K562 (cell line): Measurements from ENCODE around the gene HORMAD1. TPM values are rescaled to one million over a fixed set of nuclear protein-coding genes. Genes with fewer than 3 reads are reported as not detected.

Experiments used
- ATAC-seq: fragments of 200-7000 bp; cut with Tn5 transposase; 3 replicates; pipeline ENCODE4 v1.9.1; 2020; ENCODE audit warnings: moderate library complexity
- BruUV-seq: library from RNA; stranded (reverse); fragments of 400-500 nt; replicated peaks from 2 replicates; lab custom pipeline; 2021; lab: Mats Ljungman, UMichigan
- CTCF ChIA-PET: fragments of 300-600 bp; formaldehyde crosslinking; extraction: SDS; loops from one replicate; lab custom pipeline; 2021; ENCODE audit warnings: low intra/inter-chr PET ratio; lab: Yijun Ruan, JAX
- POLR2A ChIA-PET: fragments of 300-600, 350-650 bp; sonication (Branson Sonifier 250); formaldehyde crosslinking; extraction: SDS; loops from one replicate; lab custom pipeline; 2021; ENCODE audit warnings: antibody characterized with exemption, inconsistent platforms; lab: Yijun Ruan, JAX
- DNase-seq, 4 experiments: peaks; one replicate each; pipeline versions ENCODE4 v3.0.0 to v3.0.0-alpha.2; 2011 to 2018; ENCODE audit warnings: low spot score in 3 of 4, mixed read lengths in 3 of 4; ENCODE audit errors: extremely low read depth in 1 of 4
- FAIRE-seq: peaks from 2 replicates; lab custom pipeline; 2011; peaks lifted over from hg19 to GRCh38; lab: Jason Lieb, UNC
- H2AFZ ChIP-seq: 2 replicates; pipeline ENCODE4 v1.6.0; 2011; ENCODE audit warnings: low read depth, low read length, control low read depth, inconsistent platforms
- H3K27ac ChIP-seq: fragments of 200-600 bp; 3 replicates; pipeline ENCODE4 v1.8.0; 2011; ENCODE audit warnings: low read depth, mild to moderate bottlenecking, control low read depth, inconsistent platforms, low read length, moderate library complexity, mixed read lengths; ENCODE audit errors: extremely low read depth
- H3K27me3 ChIP-seq, 2 experiments: fragments of 300-600 bp in 1 of 2; 2 replicates in 1 of 2; 3 replicates in 1 of 2; pipeline versions ENCODE4 v1.6.0 to v1.8.0; 2011; ENCODE audit warnings: inconsistent platforms in 2 of 2, low read length in 2 of 2, mild to moderate bottlenecking in 1 of 2, mixed read lengths in 1 of 2, moderate library complexity in 1 of 2; ENCODE audit not compliant: control insufficient read depth in 2 of 2, insufficient read depth in 2 of 2
- H3K36me3 ChIP-seq: fragments of 300-600 bp; 3 replicates; pipeline ENCODE4 v1.8.0; 2011; ENCODE audit warnings: mild to moderate bottlenecking, low read length, inconsistent platforms; ENCODE audit not compliant: control insufficient read depth, insufficient read depth
- H3K4me1 ChIP-seq, 2 experiments: fragments of 200-600 bp in 1 of 2; replicated peaks in 1 of 2; 2 replicates in 1 of 2; 3 replicates in 1 of 2; pipeline versions ENCODE4 v1.5.1 to v1.8.0; 2011; ENCODE audit warnings: inconsistent platforms in 2 of 2, low read length in 2 of 2, mild to moderate bottlenecking in 1 of 2, mixed read lengths in 1 of 2, moderate library complexity in 1 of 2; ENCODE audit not compliant: control insufficient read depth in 2 of 2, insufficient read depth in 2 of 2
- H3K4me2 ChIP-seq: 2 replicates; pipeline ENCODE4 v1.6.1; 2011; ENCODE audit warnings: low read length, control low read depth, inconsistent platforms, mixed read lengths; ENCODE audit not compliant: insufficient read depth
- H3K4me3 ChIP-seq: fragments of 200-600 bp; sonication (generic), shearing (Covaris generic); 2 replicates; pipeline ENCODE4 v1.5.1; 2016; ENCODE audit warnings: control low read depth, inconsistent platforms
- H3K79me2 ChIP-seq: fragments of 200-600 bp; 3 replicates; pipeline ENCODE4 v1.8.0; 2011; ENCODE audit warnings: low read length, inconsistent platforms; ENCODE audit not compliant: control insufficient read depth, insufficient read depth
- H3K9ac ChIP-seq, 2 experiments: 2 replicates each; pipeline versions ENCODE4 v1.6.0 to v1.6.1; 2011; ENCODE audit warnings: low read depth in 2 of 2, low read length in 2 of 2, control low read depth in 1 of 2, inconsistent platforms in 1 of 2, mild to moderate bottlenecking in 1 of 2, mixed read lengths in 1 of 2; ENCODE audit not compliant: insufficient read depth in 1 of 2
- H3K9me1 ChIP-seq: one replicate; pipeline ENCODE4 v1.6.0; 2011; ENCODE audit warnings: inconsistent platforms, mild to moderate bottlenecking, low read length, moderate library complexity; ENCODE audit not compliant: control insufficient read depth, insufficient read depth
- H3K9me3 ChIP-seq: replicated peaks from 2 replicates; pipeline ENCODE4 v1.5.1; 2011; ENCODE audit warnings: low read depth, low read length, inconsistent platforms; ENCODE audit not compliant: control insufficient read depth, insufficient read depth
- H4K20me1 ChIP-seq: replicated peaks from 2 replicates; pipeline ENCODE4 v1.6.1; 2011; ENCODE audit warnings: low read length, inconsistent platforms, mixed read lengths; ENCODE audit not compliant: control insufficient read depth, insufficient read depth
- ADNP ChIP-seq: fragments of 200-800 bp; sonication (Bioruptor generic); IDR thresholded peaks from 2 replicates; pipeline ENCODE4 v1.6.1; 2016; ENCODE audit warnings: missing genetic modification characterization, missing compliant biosample characterization
- BDP1 ChIP-seq: IDR thresholded peaks from 3 replicates; pipeline ENCODE4 v1.6.1; 2011; ENCODE audit not compliant: insufficient read length, insufficient read depth
- DIDO1 ChIP-seq: fragments of 450-650 bp; IDR thresholded peaks from 2 replicates; pipeline ENCODE4 v1.6.1; 2016; ENCODE audit warnings: low read depth, missing biosample characterization, missing genetic modification characterization
- DPF2 ChIP-seq: fragments of 450-650 bp; IDR thresholded peaks from 2 replicates; pipeline ENCODE4 v1.6.1; 2016
- EP300 ChIP-seq: IDR thresholded peaks from 2 replicates; pipeline ENCODE4 v1.6.1; 2012; ENCODE audit warnings: low read length, improper control_type of control experiment
- ETV6 ChIP-seq, 3 experiments: fragments of 150-350 bp in 1 of 3; sonication (generic) in 1 of 3; formaldehyde crosslinking in 1 of 3; IDR thresholded peaks; 2 replicates each; pipeline versions ENCODE4 v1.6.1 to v1.8.0; 2014 to 2022; ENCODE audit warnings: borderline replicate concordance in 2 of 3, low read depth in 2 of 3, antibody characterized with exemption in 1 of 3, low read length in 1 of 3, mild to moderate bottlenecking in 1 of 3, missing genetic modification reagents in 1 of 3
- HCFC1 ChIP-seq: IDR thresholded peaks from 2 replicates; pipeline ENCODE4 v1.6.1; 2012; ENCODE audit warnings: low read depth, low read length, improper control_type of control experiment
- HDAC8 ChIP-seq: fragments of 450-650 bp; IDR thresholded peaks from 2 replicates; pipeline ENCODE4 v1.6.1; 2016; ENCODE audit warnings: mild to moderate bottlenecking, missing genetic modification characterization, moderate library complexity, missing compliant biosample characterization
- IRF2 ChIP-seq: sonication (generic); formaldehyde crosslinking; IDR thresholded peaks from 2 replicates; pipeline ENCODE4 v1.8.1; 2022; ENCODE audit warnings: mild to moderate bottlenecking, missing genetic modification reagents
- PRMT5 ChIP-seq: sonication (generic); formaldehyde crosslinking; IDR thresholded peaks from 2 replicates; pipeline ENCODE4 v1.5.0; 2020; ENCODE audit warnings: missing genetic modification reagents
- RBM14 ChIP-seq: fragments of 200-400 bp; formaldehyde crosslinking; IDR thresholded peaks from 2 replicates; pipeline ENCODE4 v1.6.1; 2018; ENCODE audit warnings: low read depth, mild to moderate bottlenecking, low read length, moderate library complexity, borderline replicate concordance; ENCODE audit not compliant: insufficient read depth
- ZNF766 ChIP-seq: fragments of 200-800 bp; sonication (Bioruptor generic); conservative IDR thresholded peaks from 2 replicates; pipeline ENCODE4 v1.6.1; 2016; ENCODE audit warnings: missing genetic modification characterization, missing compliant biosample characterization
- WGBS: fragments of 100-300 bp; shearing (Covaris generic); methylation state at CpG from one replicate; pipeline ENCODE4 v1.1.6; 2016; ENCODE audit warnings: low coverage, mixed read lengths; ENCODE audit not compliant: insufficient coverage; ENCODE audit errors: missing lambda C conversion rate; 5-methylcytosine and 5-hydroxymethylcytosine counted together
- in situ Hi-C: fragments of 300-500 bp; cut with MboI; formaldehyde crosslinking; loops from 4 replicates; pipeline ENCODE4 v1.15.0; 2018; ENCODE audit warnings: inconsistent platforms, mixed read lengths
- intact Hi-C: fragments of 100-400 bp; cut with micrococcal nuclease; formaldehyde crosslinking; loops from 2 replicates; pipeline ENCODE4 v1.14.2; 2022
- polyA plus RNA-seq, 8 experiments: library from polyadenylated mRNA; depleted of rRNA in 4 of 8; stranded (reverse) in 5 of 8; unstranded in 3 of 8; fragments of >200 nt; fragmentation: Nextera tagmentation in 2 of 8; fragmentation: Illumina TruSeq in 1 of 8; extraction: Ambion mirVana in 2 of 8; extraction: Trizol in 1 of 8; gene quantifications; 2 replicates each; pipeline versions ENCODE4 v1.2.1 to v1.2.3, GENCODE V29; 2011 to 2014; ENCODE audit warnings: inconsistent platforms in 1 of 8, missing spikeins in 1 of 8
- total RNA-seq, 7 experiments: library from RNA; depleted of rRNA in 6 of 7; stranded (reverse); fragments of >200 nt in 6 of 7; fragmentation: Illumina TruSeq in 2 of 7; extraction: Trizol in 2 of 7; gene quantifications; 2 replicates each; pipeline versions ENCODE4 v1.2.1 to v1.2.3, GENCODE V29; 2011 to 2021; ENCODE audit warnings: low replicate concordance in 1 of 7
- TF ChIP-seq, protein P1 (sequence below): fragments of 250-450 bp; sonication (Bioruptor Pico); IDR thresholded peaks from 2 replicates; pipeline ENCODE4 v1.9.0; 2021; ENCODE audit warnings: mild to moderate bottlenecking, inconsistent platforms
- TF ChIP-seq, protein P2 (sequence below): fragments of 250-450 bp; sonication (Bioruptor Pico); IDR thresholded peaks from 2 replicates; pipeline ENCODE4 v1.5.0; 2021; ENCODE audit warnings: mild to moderate bottlenecking, moderate library complexity
- TF ChIP-seq, protein P3 (sequence below), 2 experiments: fragments of 450-650 bp in 1 of 2; sonication (generic) in 1 of 2; formaldehyde crosslinking in 1 of 2; IDR thresholded peaks in 1 of 2; conservative IDR thresholded peaks in 1 of 2; 2 replicates each; pipeline versions ENCODE4 v1.6.1 to v1.8.1; 2016 to 2023; ENCODE audit warnings: mild to moderate bottlenecking in 2 of 2, moderate library complexity in 2 of 2, inconsistent platforms in 1 of 2, missing genetic modification reagents in 1 of 2

The HORMAD1 gene
- total and polyA plus RNA-seq, 9 of the 15 experiments (the other 6 are each of a cell fraction or from before 2014, with no cell fraction given), result not detected

DNA sequence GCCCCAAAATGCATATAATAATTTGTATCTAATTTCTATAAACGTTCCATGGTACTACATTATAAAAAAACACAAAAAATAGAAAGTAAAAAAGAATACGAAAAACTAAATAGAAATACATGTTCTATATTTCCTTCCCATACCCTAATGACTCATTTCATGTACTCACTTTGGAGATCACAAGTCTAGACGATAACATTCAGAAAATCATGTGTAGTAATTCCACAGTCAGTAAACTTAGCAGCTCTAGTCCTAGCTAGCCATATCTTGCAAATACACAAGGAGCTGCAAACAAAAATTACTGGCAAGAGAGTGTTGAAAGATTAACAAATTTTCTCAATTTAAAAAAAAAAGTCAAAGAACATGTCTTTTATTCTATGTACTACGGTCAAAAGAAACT is 25.1 kb downstream of the HORMAD1 start:
- peak; percentile 69 for FAIRE-seq
- no peak for ATAC-seq
- TF ChIP-seq, protein P1, sequence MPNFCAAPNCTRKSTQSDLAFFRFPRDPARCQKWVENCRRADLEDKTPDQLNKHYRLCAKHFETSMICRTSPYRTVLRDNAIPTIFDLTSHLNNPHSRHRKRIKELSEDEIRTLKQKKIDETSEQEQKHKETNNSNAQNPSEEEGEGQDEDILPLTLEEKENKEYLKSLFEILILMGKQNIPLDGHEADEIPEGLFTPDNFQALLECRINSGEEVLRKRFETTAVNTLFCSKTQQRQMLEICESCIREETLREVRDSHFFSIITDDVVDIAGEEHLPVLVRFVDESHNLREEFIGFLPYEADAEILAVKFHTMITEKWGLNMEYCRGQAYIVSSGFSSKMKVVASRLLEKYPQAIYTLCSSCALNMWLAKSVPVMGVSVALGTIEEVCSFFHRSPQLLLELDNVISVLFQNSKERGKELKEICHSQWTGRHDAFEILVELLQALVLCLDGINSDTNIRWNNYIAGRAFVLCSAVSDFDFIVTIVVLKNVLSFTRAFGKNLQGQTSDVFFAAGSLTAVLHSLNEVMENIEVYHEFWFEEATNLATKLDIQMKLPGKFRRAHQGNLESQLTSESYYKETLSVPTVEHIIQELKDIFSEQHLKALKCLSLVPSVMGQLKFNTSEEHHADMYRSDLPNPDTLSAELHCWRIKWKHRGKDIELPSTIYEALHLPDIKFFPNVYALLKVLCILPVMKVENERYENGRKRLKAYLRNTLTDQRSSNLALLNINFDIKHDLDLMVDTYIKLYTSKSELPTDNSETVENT (CRISPR knock-in tag), result no peak
- TF ChIP-seq ADNP (tag) (0 out of 2 replicates have a peak, but pooled peaks have one; percentile 36), ETV6 (IDR thresholded peaks at IDR 0.05; ENCODE audit: borderline replicate concordance in 1 of 2, low read depth in 2 of 2, low read length in 1 of 2) (no peak), ETV6 (CRISPR knock-in tag; IDR thresholded peaks at IDR 0.05; ENCODE audit: borderline replicate concordance) (no peak), RBM14 (no peak), ZNF766 (CRISPR knock-in tag) (no peak), IRF2 (CRISPR knock-in tag) (no peak), HDAC8 (no peak), HCFC1 (no peak), BDP1 (no peak), DPF2 (peak; percentile 42; the same call in 1 of the 2 replicates), EP300 (no peak), PRMT5 (CRISPR knock-in tag) (no peak), DIDO1 (no peak)
- TF ChIP-seq, protein P2, sequence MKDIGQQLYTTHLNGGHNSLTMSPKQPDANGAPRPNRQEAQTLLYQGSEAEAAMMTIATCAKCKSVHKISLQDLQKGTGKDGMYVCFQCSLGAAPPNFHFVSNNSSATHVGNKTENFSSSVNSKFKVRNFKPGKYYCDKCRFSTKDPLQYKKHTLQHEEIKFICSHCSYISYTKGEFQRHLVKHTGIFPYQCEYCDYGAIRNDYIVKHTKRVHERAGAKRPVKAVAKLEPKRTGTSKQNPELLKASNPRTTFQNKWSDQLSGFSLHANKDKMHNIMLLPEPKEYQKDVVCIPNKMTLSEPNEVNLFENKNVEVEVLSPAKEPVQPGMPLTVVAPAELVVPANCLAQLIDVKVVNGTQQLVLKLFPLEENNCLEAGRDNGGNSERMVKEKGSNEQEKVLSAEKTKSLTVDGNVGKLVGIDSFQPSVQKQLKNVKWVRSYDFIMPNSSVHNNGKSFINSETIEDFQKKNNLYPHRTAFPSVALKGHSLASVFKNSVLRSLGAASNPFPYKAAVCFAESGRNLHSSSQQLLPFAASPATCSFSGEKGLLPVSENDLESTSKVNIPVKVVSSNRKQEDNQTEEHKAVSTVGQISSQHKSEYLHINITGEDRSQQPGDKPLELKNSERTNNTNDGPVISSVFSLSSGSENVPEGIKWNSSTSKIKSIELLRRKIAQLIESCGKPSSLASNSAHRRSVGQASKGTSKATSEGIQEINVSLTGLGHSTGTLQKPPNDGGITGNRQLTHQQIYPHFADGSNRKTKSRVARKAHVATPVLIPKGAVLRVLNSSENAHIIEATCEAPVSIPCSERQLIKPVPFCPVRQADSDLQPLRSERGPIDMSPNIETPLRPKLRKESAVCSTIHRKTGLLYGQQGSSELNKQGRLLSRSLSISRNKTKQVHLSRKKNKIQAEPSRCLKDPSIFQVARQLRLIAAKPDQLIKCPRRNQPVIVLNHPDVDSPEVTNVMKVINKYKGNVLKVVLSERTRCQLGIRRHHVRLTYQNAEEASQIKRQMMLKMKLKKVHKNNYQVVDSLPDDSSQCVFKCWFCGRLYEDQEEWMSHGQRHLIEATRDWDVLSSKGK (CRISPR knock-in tag), result no peak
- TF ChIP-seq, protein P3, sequence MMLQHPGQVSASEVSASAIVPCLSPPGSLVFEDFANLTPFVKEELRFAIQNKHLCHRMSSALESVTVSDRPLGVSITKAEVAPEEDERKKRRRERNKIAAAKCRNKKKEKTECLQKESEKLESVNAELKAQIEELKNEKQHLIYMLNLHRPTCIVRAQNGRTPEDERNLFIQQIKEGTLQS (IDR thresholded peaks at IDR 0.05), result peak; percentile 30
- TF ChIP-seq, protein P3 (CRISPR knock-in tag; conservative IDR thresholded peaks at IDR 0.05), result no peak

More for the DNA sequence above, 25.1 kb downstream of the HORMAD1 start:
- Histone ChIP-seq H3K27ac (peak overlapping the region; percentile 55; the same call in 2 of the 3 replicates), H4K20me1 (no peaks in the 10 kb centered on the region), H3K36me3 (peaks cover 33% of the 10 kb centered on the region), H3K9me3 (no peaks in the 10 kb centered on the region), H2AFZ (no peak overlapping the region), H3K4me3 (peak overlapping the region; percentile 13; the same call in 1 of the 2 replicates), H3K27me3 (no peaks in the 10 kb centered on the region), H3K4me1 (no peaks in the 10 kb centered on the region; a peak in 1 of 5 replicates), H3K4me2 (peak overlapping the region; percentile 60), H3K79me2 (peaks cover 28% of the 10 kb centered on the region), H3K9me1 (no peaks in the 10 kb centered on the region), H3K9ac (peak overlapping the region in 1 of 2 experiments; percentile 70; a peak in 2 of 4 replicates)
- ChIA-PET POLR2A (interaction anchor here (0.6 to 2.3 kb wide), 2 partner anchors 117 to 128 kb away, joined by 3 to 10 read pairs; partner anchors contain the start of gene MCL1), CTCF (no interaction called here)
- 15% methylated on average over 4 of the region's 4 CpGs for WGBS
- intact Hi-C loops (loop anchor here (1.0 kb wide), 1 partner anchor 73 kb away; no protein-coding TSS in a partner anchor), in situ Hi-C loops (no loop called here)
- BruUV-seq, result no TSS peak
- DNase-seq, result peak in 1 of 4 experiments; percentile 21
